A673 (cell line): ENCODE results near the gene BTBD19. TPM values are rescaled to one million over a fixed set of nuclear protein-coding genes. Genes with fewer than 3 reads are reported as not detected.
A peak's percentile ranks its signal among the peaks of the same experiment; 100 is the strongest.
"Not testable (repeated sequence)": the region's sequence is repeated elsewhere in the genome, so short reads cannot be mapped to it uniquely, and the experiment has no call there.

ENCODE experiments used
- BruUV-seq: library from RNA; stranded (reverse); fragments of 400-500 nt; replicated peaks from 2 replicates; lab custom pipeline; 2021; lab: Mats Ljungman, UMichigan
- CTCF ChIA-PET: fragments of 300-600 bp; sonication (Branson Sonifier 250); formaldehyde crosslinking; loops from one replicate; lab custom pipeline; 2022; ENCODE audit warnings: antibody characterized with exemption; lab: Charles Lee
- POLR2A ChIA-PET: fragments of 300-600 bp; sonication (Branson Sonifier 250); formaldehyde crosslinking; loops from one replicate; lab custom pipeline; 2022; ENCODE audit warnings: antibody characterized with exemption; ENCODE audit not compliant: low non-redundant PET; lab: Charles Lee
- DNase-seq: peaks from one replicate; pipeline ENCODE4 v3.0.0-alpha.2; 2015; ENCODE audit warnings: low spot score
- H3K27ac ChIP-seq: fragments of 200-600 bp; sonication (generic); 2 replicates; pipeline ENCODE4 v1.5.1; 2016; ENCODE audit warnings: mixed run types, low read depth, mild to moderate bottlenecking, mixed read lengths, antibody characterized with exemption, low read length; ENCODE audit not compliant: poor library complexity, severe bottlenecking
- H3K27me3 ChIP-seq: fragments of 200-600 bp; sonication (generic); replicated peaks from 2 replicates; pipeline ENCODE4 v1.6.1; 2017; ENCODE audit warnings: mixed run types, low read depth, mild to moderate bottlenecking, mixed read lengths, antibody characterized with exemption, low read length; ENCODE audit not compliant: insufficient read depth, poor library complexity
- H3K36me3 ChIP-seq: fragments of 200-600 bp; sonication (generic); 2 replicates; pipeline ENCODE4 v1.6.1; 2016; ENCODE audit warnings: mixed run types, mild to moderate bottlenecking, mixed read lengths, antibody characterized with exemption, low read length; ENCODE audit not compliant: insufficient read depth, poor library complexity, severe bottlenecking
- H3K4me1 ChIP-seq: fragments of 200-600 bp; sonication (generic); 2 replicates; pipeline ENCODE4 v1.6.1; 2017; ENCODE audit warnings: mixed run types, mild to moderate bottlenecking, mixed read lengths, antibody characterized with exemption, low read length; ENCODE audit not compliant: insufficient read depth, poor library complexity, severe bottlenecking
- H3K4me3 ChIP-seq: fragments of 200-600 bp; sonication (generic); 2 replicates; pipeline ENCODE4 v1.5.1; 2016; ENCODE audit warnings: low read depth, mixed run types, mild to moderate bottlenecking, mixed read lengths, low read length; ENCODE audit not compliant: poor library complexity, severe bottlenecking
- H3K9me3 ChIP-seq: fragments of 200-600 bp; sonication (generic); 2 replicates; pipeline ENCODE4 v1.6.1; 2016; ENCODE audit warnings: mixed run types, low read depth, mild to moderate bottlenecking, mixed read lengths, antibody characterized with exemption, low read length; ENCODE audit not compliant: poor library complexity, severe bottlenecking
- EZH2 ChIP-seq: fragments of 200-600 bp; sonication (generic); IDR thresholded peaks from 2 replicates; pipeline ENCODE4 v1.6.1; 2017; ENCODE audit warnings: borderline replicate concordance, low read depth, mild to moderate bottlenecking, mixed read lengths, antibody characterized with exemption, low read length; ENCODE audit not compliant: poor library complexity, severe bottlenecking
- intact Hi-C: fragments of 100-400 bp; cut with micrococcal nuclease; formaldehyde crosslinking; loops from one replicate; pipeline ENCODE4 v1.10.0; 2022; ENCODE audit not compliant: unreplicated experiment
- total RNA-seq: library from RNA; stranded (reverse); gene quantifications from 2 replicates; pipeline ENCODE4 v1.2.3, GENCODE V29; 2021
- TF ChIP-seq, protein P1 (sequence below): fragments of 300-800, 200-600 bp; sonication (generic); conservative IDR thresholded peaks from 2 replicates; pipeline ENCODE4 v1.5.1; 2017; ENCODE audit warnings: low read depth, mild to moderate bottlenecking, antibody characterized with exemption, low read length, moderate library complexity, mixed read lengths

BTBD19 gene
- total RNA-seq, 1 experiment from 2014 or later: 10.3 TPM

DNA sequence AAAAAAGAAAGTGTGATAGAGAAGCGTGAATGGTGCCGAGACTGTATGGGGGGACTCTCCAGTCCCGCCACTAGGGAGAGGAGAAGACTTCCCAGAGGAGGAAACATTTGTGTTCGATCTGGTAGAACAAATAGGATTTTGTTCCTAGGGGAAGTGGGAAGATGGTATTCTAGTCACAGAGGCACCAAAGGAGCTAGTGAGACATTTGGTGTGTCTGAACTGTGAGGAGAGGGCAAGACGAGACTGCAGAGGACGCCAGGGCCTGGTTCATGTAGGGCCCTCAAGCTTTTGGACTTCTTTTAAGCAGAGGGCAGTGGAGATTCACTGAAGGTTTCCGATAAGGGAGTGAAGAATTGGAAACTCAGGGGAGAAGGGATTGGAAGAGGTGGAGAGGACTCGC, 2.9 kb downstream of the BTBD19 start:
- no TSS peak for BruUV-seq
- POLR2A ChIA-PET: interaction anchor here (0.6 to 1.0 kb wide), 2 partner anchors 8 to 11 kb away, joined by 3 to 5 read pairs; partner anchors contain the start of gene PLK3
- no peak overlapping the region for H3K4me3 ChIP-seq
- CTCF ChIA-PET: no interaction called here
- H3K9me3 ChIP-seq: no peaks in the 10 kb centered on the region
- peak overlapping the region; percentile 98 for H3K27ac ChIP-seq
- TF ChIP-seq, protein P1, sequence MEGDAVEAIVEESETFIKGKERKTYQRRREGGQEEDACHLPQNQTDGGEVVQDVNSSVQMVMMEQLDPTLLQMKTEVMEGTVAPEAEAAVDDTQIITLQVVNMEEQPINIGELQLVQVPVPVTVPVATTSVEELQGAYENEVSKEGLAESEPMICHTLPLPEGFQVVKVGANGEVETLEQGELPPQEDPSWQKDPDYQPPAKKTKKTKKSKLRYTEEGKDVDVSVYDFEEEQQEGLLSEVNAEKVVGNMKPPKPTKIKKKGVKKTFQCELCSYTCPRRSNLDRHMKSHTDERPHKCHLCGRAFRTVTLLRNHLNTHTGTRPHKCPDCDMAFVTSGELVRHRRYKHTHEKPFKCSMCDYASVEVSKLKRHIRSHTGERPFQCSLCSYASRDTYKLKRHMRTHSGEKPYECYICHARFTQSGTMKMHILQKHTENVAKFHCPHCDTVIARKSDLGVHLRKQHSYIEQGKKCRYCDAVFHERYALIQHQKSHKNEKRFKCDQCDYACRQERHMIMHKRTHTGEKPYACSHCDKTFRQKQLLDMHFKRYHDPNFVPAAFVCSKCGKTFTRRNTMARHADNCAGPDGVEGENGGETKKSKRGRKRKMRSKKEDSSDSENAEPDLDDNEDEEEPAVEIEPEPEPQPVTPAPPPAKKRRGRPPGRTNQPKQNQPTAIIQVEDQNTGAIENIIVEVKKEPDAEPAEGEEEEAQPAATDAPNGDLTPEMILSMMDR: no peak
- TF ChIP-seq EZH2: no peak
- peaks cover 55% of the 10 kb centered on the region for H3K4me1 ChIP-seq
- intact Hi-C loops: no loop called here
- no peaks in the 10 kb centered on the region for H3K27me3 ChIP-seq
- H3K36me3 ChIP-seq: peaks cover 6% of the 10 kb centered on the region
- peak; percentile 39 for DNase-seq

DNA sequence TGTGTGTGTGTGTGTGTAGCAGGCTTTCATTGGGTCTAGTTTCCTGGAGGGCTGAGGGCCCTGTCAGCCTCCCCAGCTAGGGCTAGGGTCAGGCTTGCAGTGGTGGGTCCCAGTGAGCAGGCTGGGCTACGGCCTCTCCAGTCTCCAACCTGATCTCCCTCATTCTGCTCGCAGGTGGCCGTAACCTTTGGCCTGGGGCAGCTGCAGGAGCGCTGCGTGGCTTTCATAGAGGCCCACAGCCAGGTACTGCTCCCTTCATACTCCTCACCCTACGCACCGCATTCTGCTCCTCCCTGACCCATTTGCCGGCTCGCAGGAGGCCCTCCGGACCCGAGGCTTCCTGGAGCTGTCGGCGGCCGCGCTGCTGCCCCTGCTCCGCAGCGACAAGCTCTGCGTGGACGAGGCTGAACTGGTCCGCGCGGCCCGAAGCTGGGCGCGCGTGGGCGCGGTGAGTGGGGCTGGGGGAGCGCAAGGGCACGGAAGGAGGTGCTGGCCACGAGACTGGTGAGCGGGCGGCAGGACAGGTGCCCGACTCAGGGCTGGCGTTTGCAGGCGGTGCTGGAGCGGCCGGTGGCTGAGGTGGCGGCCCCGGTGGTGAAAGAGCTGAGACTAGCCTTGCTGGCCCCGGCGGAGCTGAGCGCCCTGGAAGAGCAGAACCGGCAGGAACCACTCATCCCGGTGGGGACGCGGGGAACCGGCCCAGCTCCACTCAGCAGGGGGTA, 4.7 kb downstream of the BTBD19 start:
- ChIA-PET POLR2A (interaction anchor here (0.7 kb wide), 1 partner anchor 470 kb away, joined by 5 read pairs; no protein-coding TSS in a partner anchor), CTCF (no interaction called here)
- DNase-seq: no peak
- no peaks in the 10 kb centered on the region for H3K36me3 ChIP-seq
- TF ChIP-seq, protein P1: no peak
- TF ChIP-seq EZH2: no peak
- no peak overlapping the region for H3K27ac ChIP-seq
- no TSS peak for BruUV-seq
- H3K4me1 ChIP-seq: peaks cover 39% of the 10 kb centered on the region
- intact Hi-C loops: no loop called here
- no peak overlapping the region for H3K4me3 ChIP-seq
- H3K9me3 ChIP-seq: no peaks in the 10 kb centered on the region
- H3K27me3 ChIP-seq: no peaks in the 10 kb centered on the region

DNA sequence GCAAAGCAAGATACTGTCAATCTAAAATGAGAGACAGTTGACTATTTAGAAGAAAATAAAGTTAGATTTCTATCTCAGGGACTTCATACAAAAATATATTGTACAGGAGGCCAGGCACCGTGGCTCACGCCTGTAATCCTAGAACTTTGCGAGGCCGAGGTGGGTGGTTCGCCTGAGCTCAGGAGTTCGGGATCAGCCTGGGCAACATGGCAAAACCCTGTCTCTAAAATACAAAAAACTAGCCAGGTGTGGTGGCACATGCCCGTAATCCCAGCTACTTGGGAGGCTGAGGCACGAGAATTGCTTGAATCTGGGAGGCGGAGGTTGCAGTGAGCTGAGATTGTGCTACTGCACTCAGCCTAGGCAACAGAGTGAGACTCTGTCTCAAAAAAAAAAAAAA, 7.6 kb downstream of the BTBD19 start:
- H3K27ac ChIP-seq, intact Hi-C loops, H3K27me3 ChIP-seq, H3K4me3 ChIP-seq, DNase-seq, BruUV-seq, H3K36me3 ChIP-seq, H3K9me3 ChIP-seq, CTCF ChIA-PET: not testable (repeated sequence)
- peaks cover 16% of the 10 kb centered on the region for H3K4me1 ChIP-seq
- POLR2A ChIA-PET: interaction anchor here (0.6 kb wide), 2 partner anchors 94 to 117 kb away, joined by 3 to 4 read pairs; no protein-coding TSS in a partner anchor
